SKM-1 (cell line): ENCODE results near the gene RASGEF1C.
A peak's percentile ranks its signal among the peaks of the same experiment; 100 is the strongest.

Experiments used
- DNase-seq: peaks from one replicate; lab custom pipeline; 2025; ENCODE audit not compliant: unreplicated experiment; lab: John Stamatoyannopoulos, UW

RASGEF1C gene

DNA sequence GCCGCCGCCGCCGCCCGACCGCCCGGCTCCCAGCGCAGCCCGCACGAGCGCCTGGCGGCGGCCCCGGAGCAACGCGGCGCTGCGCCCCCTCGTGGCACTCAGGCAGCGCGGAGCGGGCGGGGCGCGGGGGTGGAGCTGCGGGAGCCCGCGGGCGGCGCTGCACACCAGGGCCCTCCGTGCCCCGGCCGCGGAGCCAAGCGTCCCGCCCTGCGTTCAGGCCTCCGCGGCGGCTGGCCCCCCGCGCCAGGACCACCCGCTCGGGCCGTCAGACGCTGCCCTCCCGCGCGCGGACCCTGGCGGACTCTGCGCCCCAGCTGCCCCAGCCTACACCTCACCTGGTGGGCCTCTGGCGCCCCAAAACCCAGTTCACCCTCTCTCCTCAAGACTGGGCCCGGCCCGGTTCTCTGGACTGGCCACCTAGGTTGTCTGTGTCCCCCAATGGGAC, at the start of gene RASGEF1C:
RASGEF1C (minus strand) TSS at position 75 of the 445 bp plus-strand sequence. CDS start 71,159 bp downstream, outside the sequence.
- DNase-seq, result peak; percentile 45

DNA sequence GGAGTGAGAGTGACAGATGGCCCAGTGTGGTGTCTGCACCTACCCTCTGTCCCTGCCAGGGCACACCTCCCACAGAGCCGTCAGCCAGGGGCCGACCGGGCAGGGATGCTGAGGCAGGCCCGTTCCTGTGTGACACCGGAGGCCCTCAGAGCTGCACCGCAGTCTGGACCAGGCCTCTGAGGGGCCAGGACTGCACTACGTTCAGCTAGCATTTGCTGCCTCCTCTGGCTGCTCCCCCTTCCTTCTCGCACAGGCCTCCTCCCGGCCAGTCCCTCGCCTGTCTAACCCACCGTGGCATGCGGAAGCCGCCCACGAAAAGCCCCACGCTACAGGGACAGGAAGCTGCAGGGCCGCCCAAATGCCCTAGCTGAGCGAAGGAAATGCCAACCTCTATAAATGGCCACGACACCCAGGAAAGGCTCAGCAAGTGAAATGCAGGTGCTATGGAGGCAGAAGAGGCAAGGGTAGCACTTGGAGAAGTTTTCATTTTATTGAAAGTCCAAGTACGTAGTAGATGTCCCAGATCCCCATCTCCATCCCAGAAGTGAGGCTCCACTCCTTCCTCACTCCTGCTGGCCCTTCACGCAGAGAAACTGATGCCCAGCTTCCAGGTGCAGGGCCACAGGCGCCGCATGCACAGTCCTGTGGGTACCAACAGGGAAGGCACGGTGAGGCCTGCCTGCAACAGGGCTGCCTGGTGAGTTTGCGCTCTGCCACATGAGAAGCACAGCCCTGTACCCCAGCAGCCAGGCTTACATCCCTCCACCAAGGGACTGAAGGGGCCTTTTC, 44.2 kb upstream of the RASGEF1C start:
- no peak for DNase-seq

DNA sequence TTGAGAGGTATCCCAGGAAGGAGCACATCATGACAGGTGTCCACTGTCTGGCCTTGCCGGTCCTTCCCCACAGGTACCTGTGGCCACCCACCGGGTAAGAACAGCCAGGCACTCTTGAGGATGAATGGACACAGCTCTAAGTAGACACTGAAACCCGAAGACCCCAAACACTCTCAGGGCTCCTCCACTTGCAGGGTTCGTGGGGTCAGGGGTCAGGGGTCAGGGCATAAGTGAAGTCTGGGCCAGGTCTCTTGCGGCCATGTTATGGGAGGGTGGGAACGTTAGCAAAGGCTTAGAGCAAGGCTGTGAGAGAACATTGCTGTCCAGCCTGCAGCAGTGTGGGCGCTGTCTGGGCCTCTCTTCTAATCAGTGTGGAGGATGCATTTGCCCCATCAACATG, 42.9 kb upstream of the RASGEF1C start:
- no peak for DNase-seq

DNA sequence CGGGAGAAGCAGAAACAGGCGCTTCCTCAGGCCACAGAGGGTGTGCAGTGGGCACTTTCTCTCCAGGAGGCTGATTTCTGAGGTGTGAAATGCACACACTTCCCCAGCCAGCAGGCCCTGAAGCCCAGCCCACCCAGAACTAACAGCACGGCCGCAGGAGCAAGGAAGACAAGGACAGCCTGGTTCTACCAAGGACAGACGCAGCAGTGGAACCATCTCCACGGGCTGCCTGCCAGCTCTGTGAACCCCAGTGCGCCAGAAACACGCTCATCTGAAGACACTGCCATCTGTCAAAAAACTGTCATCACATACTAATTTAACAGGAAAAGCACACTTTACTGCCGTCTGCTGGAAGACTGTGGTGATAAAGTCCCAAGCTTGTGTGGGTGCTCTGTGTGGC, 42.1 kb upstream of the RASGEF1C start:
- DNase-seq, result no peak

DNA sequence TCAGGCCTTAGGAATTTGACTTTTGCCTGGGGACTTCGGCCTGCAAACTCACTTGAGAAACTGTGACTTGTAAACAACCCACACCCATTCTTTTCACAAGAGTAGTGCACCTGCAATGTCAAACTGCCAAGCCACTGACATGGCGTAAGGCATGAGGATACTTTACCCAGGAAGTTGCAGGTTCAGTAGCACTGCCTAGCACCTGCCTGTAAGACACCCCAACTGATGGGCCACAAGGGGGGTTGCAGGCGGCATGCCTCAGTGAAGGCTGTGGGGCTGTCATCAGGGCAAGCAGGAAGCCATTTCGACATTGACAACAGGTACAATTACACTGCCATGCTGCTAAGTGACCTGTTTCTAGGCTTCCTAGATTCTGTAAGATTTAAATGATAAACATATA, 41.3 kb upstream of the RASGEF1C start:
- DNase-seq, result no peak

DNA sequence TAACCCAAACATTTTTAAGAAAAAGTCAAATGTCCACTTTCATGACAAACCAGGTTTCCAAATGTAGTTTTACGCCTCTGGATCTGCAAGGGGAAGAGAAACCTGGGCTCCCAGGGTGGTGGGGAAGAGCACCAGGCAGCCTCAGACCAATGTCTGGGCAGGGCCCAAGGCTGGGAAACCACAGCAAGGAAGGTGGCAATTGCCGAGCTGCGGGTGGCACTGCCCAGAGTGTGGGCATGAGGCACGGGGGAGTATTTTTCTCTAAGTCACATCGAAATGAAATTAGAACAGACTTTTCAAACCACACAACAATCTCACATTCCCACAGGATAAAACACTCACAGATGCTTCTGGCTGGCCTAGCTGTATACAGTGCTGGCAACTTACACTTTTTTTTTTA, 32.6 kb upstream of the RASGEF1C start:
- DNase-seq, result no peak

DNA sequence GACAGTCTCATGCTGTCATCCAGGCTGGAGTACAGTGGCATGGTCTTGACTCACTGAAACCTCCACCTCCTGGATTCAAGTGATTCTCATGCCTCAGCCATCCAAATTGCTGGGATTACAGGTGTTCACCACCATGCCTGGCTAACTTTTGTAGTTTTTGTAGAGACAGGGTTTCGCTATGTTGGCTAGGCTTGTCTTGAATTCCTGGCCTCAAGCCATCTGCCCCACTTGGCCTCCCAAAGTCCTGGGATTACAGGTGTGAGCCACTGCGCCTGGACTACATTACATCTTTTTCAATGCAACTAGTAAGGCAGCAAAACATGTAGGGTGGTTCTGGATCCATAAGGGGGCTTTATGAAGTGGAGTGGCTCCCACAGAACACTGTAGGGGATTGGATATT, 29.6 kb upstream of the RASGEF1C start:
- DNase-seq, result no peak

DNA sequence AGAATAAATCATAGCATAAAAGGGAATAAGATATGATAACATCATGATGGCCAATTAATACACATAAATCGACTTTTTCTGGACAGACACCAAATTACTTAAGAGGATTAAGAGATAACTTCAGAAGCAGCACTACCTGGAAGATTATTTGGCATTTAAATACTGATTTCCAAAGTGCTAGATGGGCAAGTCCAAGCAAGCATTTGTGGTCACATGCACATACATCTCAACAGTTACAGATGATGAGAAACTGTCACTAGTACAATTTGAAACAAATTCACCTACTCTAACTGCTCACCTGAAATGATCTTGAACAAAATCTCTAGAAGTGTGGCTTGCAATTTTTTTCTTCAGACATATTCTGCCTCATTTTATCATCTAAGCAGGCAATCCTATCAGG, 26.8 kb upstream of the RASGEF1C start:
- DNase-seq, result no peak

DNA sequence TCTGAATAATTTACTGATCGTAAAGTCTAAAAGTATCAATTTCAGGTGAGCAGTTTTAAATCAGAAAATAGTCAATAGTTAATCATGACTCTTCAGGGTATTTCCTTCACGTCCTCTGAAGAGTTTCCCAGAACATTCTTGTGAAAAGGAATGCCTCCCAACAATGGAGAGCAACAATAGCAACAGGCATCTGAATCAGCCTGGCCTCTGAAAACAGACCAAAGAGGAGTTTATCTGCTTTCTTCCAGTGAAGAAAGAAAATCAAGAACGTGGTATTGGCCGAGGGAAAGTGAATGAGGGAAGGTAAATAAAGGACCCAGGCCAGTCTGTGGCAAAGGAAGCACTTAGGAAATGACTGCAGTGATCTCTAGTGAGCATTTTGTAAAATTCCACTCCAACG, 26.1 kb upstream of the RASGEF1C start:
- no peak for DNase-seq

DNA sequence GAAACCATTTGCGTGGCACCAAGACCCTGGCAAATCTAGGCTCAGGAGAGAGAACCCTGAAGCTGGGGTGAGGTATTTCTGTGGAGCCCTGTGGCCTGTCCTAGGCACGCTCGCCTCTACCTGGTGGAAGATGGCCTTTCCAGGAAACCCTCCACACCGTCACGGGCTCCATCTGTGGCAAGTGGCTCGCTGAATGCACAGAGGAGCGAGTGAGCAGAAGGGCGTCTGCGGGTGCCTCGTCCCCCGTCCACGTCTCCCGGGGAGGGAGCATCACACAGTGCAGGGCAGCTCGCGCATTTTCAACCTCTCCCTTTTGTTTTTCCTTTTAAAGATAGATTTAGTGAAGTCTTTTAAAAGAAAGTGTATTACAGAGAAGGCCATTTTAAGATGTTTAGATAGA, 25.3 kb upstream of the RASGEF1C start:
- DNase-seq, result no peak

DNA sequence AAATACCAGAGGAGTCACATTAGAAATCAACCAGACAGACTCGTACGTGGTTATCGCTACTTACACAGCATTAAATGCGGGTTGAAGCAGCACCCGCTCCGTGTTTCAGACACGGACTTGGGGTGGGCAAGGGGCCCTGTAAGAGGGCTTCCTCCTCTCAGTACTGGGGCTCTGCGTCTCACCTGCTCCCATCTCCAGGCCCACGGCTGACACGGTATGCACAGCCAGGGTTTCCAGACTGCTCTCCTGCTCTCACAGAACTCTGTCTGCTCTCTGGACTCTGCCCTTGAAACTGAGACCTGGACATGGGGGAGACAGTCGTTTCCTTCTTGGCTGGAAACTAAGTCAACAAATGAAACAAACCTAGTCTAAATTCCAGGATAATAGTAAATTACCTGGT, 24.7 kb upstream of the RASGEF1C start:
- DNase-seq, result no peak

DNA sequence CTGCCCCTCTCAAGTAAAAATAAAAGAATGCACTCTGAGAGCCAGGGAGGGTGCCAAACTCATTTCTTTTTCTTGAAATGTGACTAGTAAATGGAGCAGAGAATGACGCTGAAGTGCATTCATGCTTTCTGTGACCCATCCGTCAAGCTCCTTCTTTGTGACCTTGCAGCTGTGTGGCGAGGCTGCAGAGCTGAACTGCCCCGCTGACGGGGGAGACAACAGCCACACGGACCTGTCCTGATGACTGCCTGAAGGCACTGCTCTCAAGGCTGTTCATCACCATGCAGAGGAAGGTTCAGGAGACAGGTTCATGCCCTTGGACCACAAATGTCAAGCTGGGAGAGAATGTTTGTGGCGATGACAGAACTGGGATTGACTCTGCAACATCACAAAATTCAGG, 21.0 kb upstream of the RASGEF1C start:
- no peak for DNase-seq

DNA sequence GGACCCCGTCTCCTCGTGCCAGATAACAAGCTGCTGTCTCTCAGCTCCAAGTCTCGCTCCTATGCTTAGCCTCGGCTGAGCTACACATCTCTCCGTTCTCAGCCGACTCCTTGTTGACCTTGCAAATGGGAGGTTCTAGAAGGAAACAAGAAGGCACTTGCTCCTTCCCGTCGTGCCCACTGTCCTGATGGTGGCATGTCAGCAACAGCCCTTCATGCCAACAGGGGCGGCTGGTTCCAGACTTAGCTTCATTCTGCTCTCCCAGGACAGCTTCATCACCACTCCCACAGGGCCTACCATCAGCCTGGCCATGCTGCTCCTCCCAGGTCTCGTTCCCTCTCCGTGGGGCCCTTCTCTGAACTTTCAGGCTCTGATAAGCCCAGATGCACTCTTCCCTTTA, 13.0 kb upstream of the RASGEF1C start:
- no peak for DNase-seq

DNA sequence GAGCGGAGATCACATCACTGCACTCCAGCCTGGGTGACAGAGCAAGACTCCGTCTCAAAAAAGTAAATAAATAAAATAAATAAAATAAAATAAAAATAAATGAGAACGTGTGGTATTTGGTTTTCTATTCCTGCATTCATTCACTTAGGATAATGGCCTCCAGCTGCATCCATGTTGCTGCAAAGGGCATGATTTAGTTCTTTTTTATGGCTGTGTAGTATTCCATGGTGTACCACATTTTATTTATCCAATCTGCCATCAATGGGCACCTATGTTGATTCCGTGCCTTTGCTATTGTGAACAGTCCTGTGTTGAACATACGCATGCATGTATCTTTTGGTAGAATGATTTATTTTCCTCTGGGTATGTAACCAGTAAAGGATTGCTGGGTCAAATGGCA, 8.8 kb upstream of the RASGEF1C start:
- DNase-seq, result no peak

DNA sequence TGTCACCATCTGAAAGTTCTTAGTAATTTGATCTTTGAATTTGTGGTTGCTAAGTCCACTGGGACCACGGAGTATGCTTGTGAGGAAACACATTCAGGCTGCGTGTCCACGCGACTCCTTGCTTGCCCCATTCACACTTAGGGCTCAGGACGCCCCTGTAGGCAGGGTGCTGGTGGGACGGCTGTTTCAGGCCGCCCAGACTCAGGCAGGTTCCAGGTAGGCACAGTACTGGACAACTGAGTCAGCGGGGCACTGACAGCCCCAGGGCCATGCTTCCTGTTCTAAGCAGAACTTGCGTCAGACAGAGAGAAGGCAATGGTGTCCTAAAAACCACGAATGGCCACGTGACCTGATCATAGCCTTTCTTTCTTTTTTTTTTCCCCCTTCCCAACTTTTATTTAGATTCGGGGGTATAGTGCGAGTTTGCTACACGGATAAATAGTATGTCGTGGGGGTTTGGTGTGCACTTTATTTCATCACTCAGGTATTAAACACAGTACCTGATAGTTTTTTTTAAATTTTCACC, 7.7 kb upstream of the RASGEF1C start:
- no peak for DNase-seq

DNA sequence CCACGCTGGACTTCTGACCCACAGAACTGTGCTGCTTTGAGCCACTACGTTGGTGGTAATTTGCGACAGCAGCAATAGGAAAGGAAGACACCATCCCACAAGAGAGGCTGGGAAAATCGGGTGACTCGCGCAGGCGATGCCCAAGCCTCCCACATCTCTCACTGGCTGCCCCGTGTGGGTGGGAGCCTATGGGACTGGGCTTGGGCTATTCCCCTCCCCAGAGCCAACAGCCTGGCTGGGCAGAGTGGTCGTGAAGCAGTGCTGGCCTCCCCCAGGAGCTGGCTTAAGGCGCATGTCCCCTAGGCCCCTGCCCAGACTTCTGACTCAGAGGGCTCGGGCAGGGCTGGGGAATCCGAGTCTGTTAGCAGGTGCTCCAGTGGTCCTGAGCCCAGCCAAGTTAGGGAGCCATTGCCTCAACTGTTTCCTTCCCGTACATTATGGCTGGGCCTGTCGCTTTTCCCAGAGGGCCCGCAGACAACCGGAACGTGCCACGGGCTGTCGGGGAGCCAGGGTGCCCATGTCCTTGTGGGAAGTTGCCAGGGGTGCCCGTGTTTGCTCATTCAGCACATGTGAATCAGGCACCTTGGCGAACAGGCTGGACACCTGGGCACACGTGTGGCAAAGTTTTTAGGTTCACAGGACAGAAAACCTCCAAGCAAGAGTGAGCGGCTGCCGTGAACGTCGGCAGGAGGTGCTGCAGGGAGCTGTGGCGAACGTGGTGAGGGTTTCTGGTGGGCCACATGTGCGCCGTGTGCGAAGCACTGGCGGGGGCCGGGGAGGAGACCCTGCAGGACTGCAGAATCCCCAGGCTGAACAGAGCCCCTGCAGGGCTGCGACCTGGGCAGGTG, 7.0 kb upstream of the RASGEF1C start:
- no peak for DNase-seq

DNA sequence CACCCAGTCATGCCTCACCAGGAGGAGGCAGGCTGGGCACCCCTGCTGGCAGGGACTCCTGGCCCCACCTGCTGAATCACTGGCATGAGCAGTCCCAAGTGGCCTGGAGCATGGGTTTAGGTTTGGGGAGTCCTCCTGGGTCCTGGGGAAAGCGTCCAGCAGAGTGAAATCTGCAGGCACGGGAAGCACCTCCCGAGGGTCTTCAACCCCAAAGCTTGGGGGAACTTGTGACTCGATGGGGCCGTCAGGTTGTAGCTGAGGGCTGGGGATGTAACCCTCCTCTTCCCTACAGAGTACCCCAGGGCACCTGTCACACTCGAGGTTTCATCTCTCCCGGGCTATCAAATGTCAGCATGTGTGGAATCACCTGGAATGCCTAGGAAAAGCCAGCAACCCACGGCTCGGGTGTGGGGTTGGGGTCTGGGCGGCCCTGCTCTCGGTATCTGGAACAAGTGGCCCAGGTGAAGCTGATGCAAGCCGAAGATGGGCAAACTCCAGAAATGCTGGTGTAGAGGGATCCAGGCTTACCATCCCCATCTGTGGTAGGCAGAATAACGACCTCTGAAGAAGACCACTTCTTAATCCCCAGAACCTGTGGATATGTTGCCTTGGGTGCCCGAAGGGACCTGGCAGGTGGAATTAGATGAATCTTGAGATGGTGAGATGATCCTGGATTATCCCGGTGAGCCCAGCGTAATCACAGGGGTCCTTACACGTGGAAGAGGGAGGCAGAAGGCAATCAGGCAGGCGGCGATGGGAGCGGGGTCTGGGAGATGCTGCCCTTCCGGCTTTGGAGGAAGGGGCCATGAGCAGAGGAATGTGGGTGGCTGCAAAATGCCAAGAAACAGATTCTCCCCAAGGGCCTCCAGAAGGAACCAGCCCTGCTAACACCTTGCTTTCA, 6.1 kb upstream of the RASGEF1C start:
- no peak for DNase-seq

DNA sequence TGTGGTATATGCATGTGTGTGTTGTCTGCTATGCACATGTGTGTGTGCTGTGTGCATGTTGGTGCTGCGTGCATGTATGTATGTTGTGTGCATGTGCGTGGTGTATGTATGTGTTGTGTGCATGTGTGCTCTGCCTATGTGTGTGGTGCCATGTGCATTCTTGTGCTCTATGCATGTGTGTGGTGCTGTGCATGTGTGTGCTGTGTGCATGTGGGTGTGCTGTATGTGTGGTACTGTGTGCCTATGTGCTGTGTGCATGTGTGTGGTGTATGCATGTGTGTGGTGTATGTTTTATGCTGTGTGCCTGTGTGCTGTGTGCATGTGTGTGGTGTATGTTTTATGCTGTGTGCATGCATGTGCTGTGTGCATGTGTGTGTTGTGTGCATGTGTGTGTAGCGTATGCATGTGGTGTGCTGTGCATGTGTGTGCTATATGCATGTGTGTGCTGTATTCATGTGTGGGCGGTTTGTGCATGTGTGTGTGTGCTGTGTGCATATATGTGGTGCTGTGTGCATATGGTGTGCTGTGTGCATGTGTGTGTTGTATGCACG, 4.7 kb upstream of the RASGEF1C start:
- DNase-seq, result no peak

DNA sequence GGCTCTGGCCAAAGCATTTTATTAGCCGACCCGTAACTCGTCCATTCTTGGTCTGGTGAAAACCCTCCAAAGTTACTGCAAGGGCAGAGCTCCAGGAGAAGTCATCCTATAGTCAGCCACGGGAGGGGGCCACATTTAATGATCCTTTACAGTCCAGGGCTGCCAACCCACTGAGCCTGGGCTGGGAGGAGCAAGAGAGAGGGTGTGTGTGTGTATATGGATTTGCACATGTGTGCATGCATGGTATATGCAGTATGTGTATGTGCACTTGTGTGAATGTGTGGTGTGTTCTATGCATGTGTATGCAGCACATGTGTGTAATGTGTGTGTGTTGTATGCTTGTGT, 4.2 kb upstream of the RASGEF1C start:
- no peak for DNase-seq

DNA sequence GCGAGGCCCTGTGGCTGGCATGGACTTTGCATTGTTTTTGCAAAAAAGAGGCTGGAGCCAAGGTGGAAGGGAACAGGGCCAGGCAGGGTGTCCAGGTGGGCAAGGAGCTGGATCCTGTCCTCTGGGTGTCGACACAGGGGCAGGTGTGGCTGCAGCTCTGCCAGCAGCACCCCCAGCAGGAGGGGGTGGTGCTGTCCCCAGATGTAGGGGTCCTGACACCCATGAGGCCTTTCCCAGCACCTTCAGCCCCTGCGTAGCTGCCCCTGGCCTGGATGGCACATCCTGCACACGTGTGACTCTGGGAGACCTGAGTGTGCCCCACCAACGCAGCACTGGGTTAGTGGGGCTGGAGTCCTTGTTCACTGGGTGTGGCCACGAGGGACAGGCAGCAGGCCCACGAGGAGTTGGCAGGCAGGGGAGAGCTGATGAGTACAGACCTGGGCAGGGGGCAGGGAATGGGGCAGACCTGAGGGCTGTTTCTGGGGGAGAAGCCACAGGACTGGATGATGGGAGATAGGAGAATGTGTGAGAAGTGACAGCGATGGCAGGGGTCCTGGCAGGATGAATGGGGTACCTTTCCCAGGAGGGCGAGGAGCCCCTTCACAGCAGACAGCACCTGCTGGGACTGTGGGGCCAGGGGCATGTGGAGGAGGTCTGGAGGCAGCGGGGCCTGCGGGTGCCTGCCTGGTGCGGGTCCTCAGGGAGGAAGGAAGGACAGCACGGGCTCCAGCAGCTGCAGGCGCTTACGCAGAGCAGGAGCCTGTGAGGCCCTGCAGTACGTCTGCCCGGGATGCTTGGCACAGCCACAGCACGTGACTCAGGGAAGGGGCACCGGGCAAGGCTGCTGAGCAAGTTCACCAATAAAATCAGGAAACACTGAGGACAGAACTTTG, 3.6 kb upstream of the RASGEF1C start:
- DNase-seq, result no peak
